Endothelial cell of umbilical vein (primary cell): ENCODE data around the gene SORCS2.

Experiments
- EZH2 ChIP-seq: IDR thresholded peaks from 2 replicates; pipeline ENCODE4 v1.6.1; 2012; ENCODE audit warnings: borderline replicate concordance, low read depth, mild to moderate bottlenecking, moderate library complexity, low read length, inconsistent platforms; ENCODE audit not compliant: severe bottlenecking
- POLR2A ChIP-seq: IDR thresholded peaks from 2 replicates; pipeline ENCODE4 v1.6.1; 2012; ENCODE audit warnings: low read depth, mild to moderate bottlenecking, control low read depth, low read length
- POLR2AphosphoS5 ChIP-seq: IDR thresholded peaks from 2 replicates; pipeline ENCODE4 v1.6.1; 2012; ENCODE audit warnings: low read depth, mild to moderate bottlenecking, control low read depth, low read length, moderate library complexity; ENCODE audit not compliant: insufficient read depth
- TF ChIP-seq, protein P1 (sequence below), 2 donors: IDR thresholded peaks; 1 replicate in 1 of 2; 2 replicates in 1 of 2; pipeline ENCODE4 v1.5.1; 2011; ENCODE audit warnings: low read length in 2 of 2, mild to moderate bottlenecking in 2 of 2, moderate library complexity in 2 of 2, control low read depth in 1 of 2, inconsistent platforms in 1 of 2, low read depth in 1 of 2; ENCODE audit not compliant: insufficient read depth in 1 of 2; ENCODE audit errors: extremely low read depth in 1 of 2
- TF ChIP-seq, protein P2 (sequence below): IDR thresholded peaks from 2 replicates; pipeline ENCODE4 v1.6.1; 2011; ENCODE audit not compliant: insufficient read depth, insufficient read length

DNA sequence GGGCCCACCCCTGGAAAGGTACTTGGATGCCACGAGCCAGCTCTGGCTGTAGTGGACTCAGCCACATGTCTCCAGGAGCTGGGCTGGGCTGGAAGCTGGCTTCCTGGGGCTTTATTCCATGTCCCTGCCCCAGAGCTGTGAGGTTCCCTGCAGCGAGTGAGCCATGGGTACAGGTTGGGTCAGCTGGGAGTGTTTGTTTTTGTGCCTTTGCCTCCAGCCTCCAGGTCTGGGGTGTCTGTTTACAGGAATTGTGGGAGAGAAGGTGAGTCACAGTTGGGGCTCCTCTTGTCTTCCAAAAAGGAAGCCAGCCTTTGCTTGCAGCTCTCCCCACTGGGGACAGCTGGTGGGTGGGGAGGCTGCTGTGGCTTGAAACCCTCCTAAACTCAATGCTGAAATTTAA is 21.5 kb downstream of the SORCS2 start:
- TF ChIP-seq POLR2A (no peak), EZH2 (no peak), POLR2AphosphoS5 (no peak)
- TF ChIP-seq, protein P1, sequence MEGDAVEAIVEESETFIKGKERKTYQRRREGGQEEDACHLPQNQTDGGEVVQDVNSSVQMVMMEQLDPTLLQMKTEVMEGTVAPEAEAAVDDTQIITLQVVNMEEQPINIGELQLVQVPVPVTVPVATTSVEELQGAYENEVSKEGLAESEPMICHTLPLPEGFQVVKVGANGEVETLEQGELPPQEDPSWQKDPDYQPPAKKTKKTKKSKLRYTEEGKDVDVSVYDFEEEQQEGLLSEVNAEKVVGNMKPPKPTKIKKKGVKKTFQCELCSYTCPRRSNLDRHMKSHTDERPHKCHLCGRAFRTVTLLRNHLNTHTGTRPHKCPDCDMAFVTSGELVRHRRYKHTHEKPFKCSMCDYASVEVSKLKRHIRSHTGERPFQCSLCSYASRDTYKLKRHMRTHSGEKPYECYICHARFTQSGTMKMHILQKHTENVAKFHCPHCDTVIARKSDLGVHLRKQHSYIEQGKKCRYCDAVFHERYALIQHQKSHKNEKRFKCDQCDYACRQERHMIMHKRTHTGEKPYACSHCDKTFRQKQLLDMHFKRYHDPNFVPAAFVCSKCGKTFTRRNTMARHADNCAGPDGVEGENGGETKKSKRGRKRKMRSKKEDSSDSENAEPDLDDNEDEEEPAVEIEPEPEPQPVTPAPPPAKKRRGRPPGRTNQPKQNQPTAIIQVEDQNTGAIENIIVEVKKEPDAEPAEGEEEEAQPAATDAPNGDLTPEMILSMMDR (IDR thresholded peaks at IDR 0.05; ENCODE audit: extremely low read depth in 1 of 2, insufficient read depth in 1 of 2, low read depth in 1 of 2, low read length in 2 of 2): no peak
- TF ChIP-seq, protein P2, sequence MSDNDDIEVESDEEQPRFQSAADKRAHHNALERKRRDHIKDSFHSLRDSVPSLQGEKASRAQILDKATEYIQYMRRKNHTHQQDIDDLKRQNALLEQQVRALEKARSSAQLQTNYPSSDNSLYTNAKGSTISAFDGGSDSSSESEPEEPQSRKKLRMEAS: no peak
